ENCODE results near the gene WLS.

DNA sequence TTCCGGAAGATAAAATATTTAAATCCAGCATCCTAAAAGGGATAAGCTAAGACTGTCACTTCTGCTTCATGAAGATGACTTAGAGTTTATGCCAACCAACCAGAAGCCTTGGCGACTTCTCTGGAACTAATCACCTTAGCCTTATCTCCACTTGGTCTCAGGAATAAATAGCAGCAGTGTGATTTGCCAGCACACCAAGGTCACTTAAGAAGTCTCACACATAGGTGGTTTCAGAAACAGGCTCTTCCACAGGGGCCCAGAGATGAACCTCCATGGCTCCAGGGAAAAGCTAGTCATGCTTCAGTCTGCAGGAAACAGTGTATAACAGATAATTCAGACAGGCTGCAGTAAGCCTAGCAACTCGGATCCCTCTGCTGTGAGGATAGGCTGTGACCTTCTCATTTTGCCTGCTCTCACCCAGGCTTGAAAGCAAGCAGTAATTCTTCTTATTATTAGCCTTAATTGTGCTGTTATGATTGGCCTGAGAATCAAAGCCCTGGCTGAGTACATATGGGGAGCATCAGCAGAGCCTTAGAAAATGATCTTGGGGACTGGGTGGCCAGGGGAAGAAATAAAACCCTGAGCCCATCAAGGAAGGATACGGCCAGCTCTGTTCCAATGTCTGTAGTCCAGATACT is 84.7 kb downstream of the WLS start:
- TF ChIP-seq, protein P1, sequence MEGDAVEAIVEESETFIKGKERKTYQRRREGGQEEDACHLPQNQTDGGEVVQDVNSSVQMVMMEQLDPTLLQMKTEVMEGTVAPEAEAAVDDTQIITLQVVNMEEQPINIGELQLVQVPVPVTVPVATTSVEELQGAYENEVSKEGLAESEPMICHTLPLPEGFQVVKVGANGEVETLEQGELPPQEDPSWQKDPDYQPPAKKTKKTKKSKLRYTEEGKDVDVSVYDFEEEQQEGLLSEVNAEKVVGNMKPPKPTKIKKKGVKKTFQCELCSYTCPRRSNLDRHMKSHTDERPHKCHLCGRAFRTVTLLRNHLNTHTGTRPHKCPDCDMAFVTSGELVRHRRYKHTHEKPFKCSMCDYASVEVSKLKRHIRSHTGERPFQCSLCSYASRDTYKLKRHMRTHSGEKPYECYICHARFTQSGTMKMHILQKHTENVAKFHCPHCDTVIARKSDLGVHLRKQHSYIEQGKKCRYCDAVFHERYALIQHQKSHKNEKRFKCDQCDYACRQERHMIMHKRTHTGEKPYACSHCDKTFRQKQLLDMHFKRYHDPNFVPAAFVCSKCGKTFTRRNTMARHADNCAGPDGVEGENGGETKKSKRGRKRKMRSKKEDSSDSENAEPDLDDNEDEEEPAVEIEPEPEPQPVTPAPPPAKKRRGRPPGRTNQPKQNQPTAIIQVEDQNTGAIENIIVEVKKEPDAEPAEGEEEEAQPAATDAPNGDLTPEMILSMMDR (IDR thresholded peaks at IDR 0.05; ENCODE audit: low read length), result no peak
- no peak for TF ChIP-seq EZH2phosphoT487 (IDR thresholded peaks at IDR 0.05; ENCODE audit: low read length)
